Neural crest cell (in vitro differentiated cells): ENCODE results near the gene ZNF516. TPM values are rescaled to one million over a fixed set of nuclear protein-coding genes. Genes with fewer than 3 reads are reported as not detected.

Source experiments
- DNase-seq: peaks from one replicate; pipeline ENCODE4 v3.0.0; 2021; ENCODE audit warnings: low read depth, mixed read lengths, low spot score
- H3K27ac Mint-ChIP-seq: one replicate; pipeline ENCODE4 v1.8.0; 2021; ENCODE audit warnings: mild to moderate bottlenecking, mixed read lengths; ENCODE audit not compliant: unreplicated experiment
- H3K27me3 Mint-ChIP-seq: 2 replicates; pipeline ENCODE4 v1.8.0; 2021; ENCODE audit warnings: low read depth, mild to moderate bottlenecking, mixed read lengths
- H3K36me3 Mint-ChIP-seq: 2 replicates; pipeline ENCODE4 v1.8.0; 2021; ENCODE audit warnings: low read depth, mild to moderate bottlenecking, mixed read lengths
- H3K4me1 Mint-ChIP-seq: 2 replicates; pipeline ENCODE4 v1.8.0; 2021; ENCODE audit warnings: mixed read lengths
- H3K4me3 Mint-ChIP-seq: one replicate; pipeline ENCODE4 v1.8.0; 2021; ENCODE audit warnings: mild to moderate bottlenecking, mixed read lengths
- H3K9me3 Mint-ChIP-seq: 2 replicates; pipeline ENCODE4 v1.8.0; 2021; ENCODE audit warnings: mixed read lengths
- CTCF ChIP-seq: fragments of 200-600 bp; sonication (generic); conservative IDR thresholded peaks from 2 replicates; pipeline ENCODE4 v1.5.0; 2021; ENCODE audit warnings: antibody characterized with exemption, mild to moderate bottlenecking
- total RNA-seq: library from RNA; stranded (reverse); gene quantifications from 2 replicates; pipeline ENCODE4 v1.2.1, GENCODE V29; 2021

Gene ZNF516
- total RNA-seq, 1 donor from 2014 or later: 91.2 TPM

GRCh38 chr18:76447258-76447890 is 47.7 kb downstream of the ZNF516 start:
- no peak for DNase-seq
- TF ChIP-seq CTCF: no peak
- Mint-ChIP-seq H3K27ac (peak overlapping the region; percentile 47), H3K27me3 (no peaks in the 10 kb centered on the region), H3K4me3 (peak overlapping the region; percentile 6), H3K9me3 (no peaks in the 10 kb centered on the region), H3K36me3 (no peaks in the 10 kb centered on the region), H3K4me1 (peaks cover 84% of the 10 kb centered on the region)

- DNase-seq: no peak
- H3K9me3 Mint-ChIP-seq: no peaks in the 10 kb centered on the region
- peak overlapping the region; percentile 71 for H3K4me3 Mint-ChIP-seq
- no peaks in the 10 kb centered on the region for H3K27me3 Mint-ChIP-seq
- no peak overlapping the region for H3K27ac Mint-ChIP-seq
- TF ChIP-seq CTCF: no peak
- peaks cover 76% of the 10 kb centered on the region for H3K4me1 Mint-ChIP-seq
- H3K36me3 Mint-ChIP-seq: no peaks in the 10 kb centered on the region
Observed at GRCh38 chr18:76446321-76447257, 48.5 kb downstream of the ZNF516 start.

GRCh38 chr18:76445741-76446232 is 49.3 kb downstream of the ZNF516 start:
- TF ChIP-seq CTCF: no peak
- no peak for DNase-seq
- H3K27ac Mint-ChIP-seq: no peak overlapping the region
- peak overlapping the region; percentile 71 for H3K4me3 Mint-ChIP-seq
- H3K9me3 Mint-ChIP-seq: no peaks in the 10 kb centered on the region
- H3K4me1 Mint-ChIP-seq: peaks cover 69% of the 10 kb centered on the region
- peaks cover under 1% of the 10 kb centered on the region for H3K36me3 Mint-ChIP-seq
- H3K27me3 Mint-ChIP-seq: no peaks in the 10 kb centered on the region

GRCh38 chr18:76445275-76445674 is 49.8 kb downstream of the ZNF516 start:
- Mint-ChIP-seq H3K9me3 (no peaks in the 10 kb centered on the region), H3K4me3 (peak overlapping the region; percentile 71), H3K27me3 (no peaks in the 10 kb centered on the region), H3K36me3 (peaks cover 4% of the 10 kb centered on the region), H3K4me1 (peaks cover 64% of the 10 kb centered on the region), H3K27ac (no peak overlapping the region)
- no peak for DNase-seq
- no peak for TF ChIP-seq CTCF

DNA sequence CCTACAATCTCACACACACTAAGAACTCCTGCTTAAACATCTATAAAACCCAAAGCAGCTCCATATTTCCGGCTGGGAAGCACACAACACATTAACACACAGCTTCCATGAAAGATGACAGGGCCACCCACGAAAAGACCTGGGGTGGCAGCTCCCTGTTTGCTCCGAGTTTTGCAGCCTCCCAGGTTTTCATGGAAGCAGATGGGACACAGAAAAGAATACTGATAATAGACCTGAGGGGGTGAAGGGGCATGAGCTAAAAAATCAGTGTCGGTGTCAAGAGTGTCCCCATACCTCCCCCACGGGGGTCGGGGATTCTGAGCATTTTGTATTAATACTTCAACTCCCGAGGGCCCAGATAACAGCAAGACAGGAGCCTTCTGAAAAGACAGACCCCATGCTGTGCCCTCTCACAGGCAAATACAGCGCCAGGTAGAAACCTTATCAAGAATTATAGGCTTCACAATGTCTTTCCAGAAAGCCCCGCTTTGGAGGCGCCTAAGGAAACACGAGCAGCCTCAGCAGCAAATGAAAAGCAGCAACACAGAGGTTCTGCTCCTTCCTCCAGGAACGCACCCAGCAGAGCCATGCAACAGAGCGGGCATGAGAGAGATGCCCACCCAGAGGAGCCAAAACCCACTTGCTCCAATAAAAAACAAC is 50.5 kb downstream of the ZNF516 start:
- Mint-ChIP-seq H3K27me3 (no peaks in the 10 kb centered on the region), H3K4me3 (peak overlapping the region; percentile 21), H3K9me3 (no peaks in the 10 kb centered on the region), H3K36me3 (peaks cover 4% of the 10 kb centered on the region), H3K4me1 (peaks cover 58% of the 10 kb centered on the region), H3K27ac (peak overlapping the region; percentile 10)
- no peak for DNase-seq
- no peak for TF ChIP-seq CTCF
